Measurements from ENCODE around the gene VPS13D.
"Not testable (repeated sequence)": the region's sequence is repeated elsewhere in the genome, so short reads cannot be mapped to it uniquely, and the experiment has no call there.

VPS13D gene

GRCh38 chr1:12504601-12505000 lies 274.8 kb downstream of the VPS13D start:
- no peak for DNase-seq

DNA sequence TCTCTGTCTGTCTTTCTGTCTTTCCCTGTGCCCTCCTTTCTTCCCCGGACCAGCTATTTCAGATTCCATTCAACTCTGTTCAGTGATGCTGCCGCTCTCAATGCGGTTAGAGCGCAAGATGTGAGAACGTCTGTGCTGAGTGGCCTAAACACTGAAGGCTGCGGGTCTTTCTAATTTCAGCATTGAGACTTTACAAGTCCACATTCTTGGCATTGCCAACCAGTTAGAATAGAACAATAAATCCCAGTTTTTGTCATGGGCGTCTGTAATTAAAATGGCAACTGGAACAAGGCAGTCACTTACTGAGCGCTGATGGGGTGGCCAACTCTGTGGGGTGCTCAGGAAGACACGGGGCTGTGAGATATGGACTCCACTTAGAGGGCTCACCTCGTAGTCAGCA lies 275.4 kb downstream of the VPS13D start:
- DNase-seq, result no peak

DNA sequence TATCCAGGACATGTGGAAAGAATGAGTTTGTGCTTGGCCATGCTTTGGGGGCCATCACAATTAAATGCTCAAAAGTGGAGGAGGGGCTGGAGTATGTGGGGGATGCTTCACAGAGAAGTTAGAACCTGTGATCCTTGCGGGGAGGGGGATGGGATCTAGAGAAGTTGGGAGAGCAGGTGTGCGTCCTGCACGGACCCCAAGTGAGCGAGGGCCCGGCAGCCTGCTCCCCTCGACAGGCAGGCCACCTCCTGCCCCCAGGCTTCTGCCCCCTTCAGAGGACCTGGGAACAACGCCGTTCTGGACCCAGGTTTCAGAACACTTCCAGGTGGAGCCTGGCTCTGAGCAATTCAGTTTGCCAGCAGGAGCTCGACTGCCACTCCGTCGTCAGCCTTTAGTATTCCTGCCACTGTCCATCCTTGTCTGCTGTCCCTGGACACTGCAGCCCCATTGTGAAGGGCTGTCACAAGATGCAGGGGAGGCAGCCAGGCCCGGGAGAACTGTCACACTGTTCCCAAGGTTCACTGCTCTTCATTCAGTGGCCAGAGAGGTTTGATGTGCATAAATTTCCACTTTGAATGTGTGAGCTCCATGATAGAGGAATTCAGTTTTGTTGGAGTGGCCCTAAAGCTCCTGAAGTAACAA lies 275.9 kb downstream of the VPS13D start:
- no peak for DNase-seq

- DNase-seq, result no peak
These were observed 276.8 kb downstream of the VPS13D start for GRCh38 chr1:12506281-12507280.

DNA sequence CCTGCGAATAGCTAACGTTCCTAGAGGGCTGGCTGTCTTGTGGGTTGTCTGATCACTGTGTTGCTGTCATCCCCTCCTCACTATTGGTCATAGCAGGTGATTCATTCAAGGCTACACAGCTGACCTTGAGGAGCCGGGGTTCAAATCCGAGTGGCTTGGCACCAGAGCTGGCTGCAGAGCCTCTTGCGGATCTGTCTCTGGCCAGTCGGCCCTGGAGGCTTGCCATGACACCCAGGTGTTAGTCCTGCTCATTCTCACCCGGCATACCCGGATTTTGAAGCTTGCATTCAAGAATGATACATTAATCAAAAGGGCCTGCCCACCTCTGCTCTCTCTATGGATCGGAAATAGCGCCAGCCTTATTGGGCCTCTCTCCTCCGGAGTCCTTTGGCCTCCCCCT lies 277.8 kb downstream of the VPS13D start:
- no peak for DNase-seq

- DNase-seq, result no peak
These were observed 279.0 kb downstream of the VPS13D start for GRCh38 chr1:12508849-12509248.

GRCh38 chr1:12511128-12511484 lies 281.3 kb downstream of the VPS13D start:
- DNase-seq, result no peak

DNA sequence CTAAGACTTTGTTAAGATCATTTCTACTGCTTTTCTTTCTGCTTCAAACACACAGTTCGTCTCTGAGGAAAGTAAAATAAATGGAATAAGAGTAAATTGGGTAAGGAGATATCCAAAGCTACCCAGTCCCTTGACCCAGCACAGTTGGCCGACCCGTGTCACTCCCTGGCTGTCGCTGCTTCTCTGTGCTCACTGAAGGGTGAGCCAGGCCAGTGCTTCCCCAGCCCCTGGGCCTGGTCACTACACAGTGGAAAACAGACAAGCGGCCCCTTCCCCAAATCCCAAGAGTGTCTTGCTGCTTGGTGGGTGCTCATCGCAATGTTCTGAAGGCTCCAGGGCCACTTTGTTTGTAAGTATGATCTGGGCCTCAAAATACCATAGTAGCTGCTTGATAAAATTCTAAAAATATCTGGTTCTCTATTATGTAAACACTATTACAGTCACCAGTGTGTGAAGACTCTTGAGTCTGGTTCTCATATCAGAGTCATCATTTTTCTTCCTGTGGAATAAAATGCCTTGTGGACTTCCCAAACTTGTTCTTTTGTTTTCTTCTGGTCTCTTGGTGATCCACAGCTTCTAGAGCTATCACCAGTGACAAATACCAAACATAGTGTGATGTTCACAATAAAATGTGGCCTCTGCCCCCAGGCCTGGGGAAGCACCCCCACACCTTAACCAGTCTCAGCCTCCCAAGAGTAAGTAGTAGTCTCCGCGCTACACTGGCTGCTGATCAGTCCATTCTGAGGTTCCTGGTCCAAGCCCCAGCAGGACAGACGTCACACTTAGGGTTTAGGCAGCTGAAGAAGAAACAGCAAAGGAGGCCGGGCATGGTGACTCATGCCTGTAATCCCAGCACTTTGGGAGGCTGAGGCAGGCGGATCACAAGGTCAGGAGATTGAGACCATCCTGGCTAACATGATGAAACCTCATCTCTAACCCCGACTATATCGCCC lies 282.0 kb downstream of the VPS13D start:
- no peak for DNase-seq

- no peak for DNase-seq
These were observed 283.4 kb downstream of the VPS13D start for GRCh38 chr1:12513181-12513580.

- DNase-seq, result no peak
These were observed 284.8 kb downstream of the VPS13D start for GRCh38 chr1:12514590-12514989.

DNA sequence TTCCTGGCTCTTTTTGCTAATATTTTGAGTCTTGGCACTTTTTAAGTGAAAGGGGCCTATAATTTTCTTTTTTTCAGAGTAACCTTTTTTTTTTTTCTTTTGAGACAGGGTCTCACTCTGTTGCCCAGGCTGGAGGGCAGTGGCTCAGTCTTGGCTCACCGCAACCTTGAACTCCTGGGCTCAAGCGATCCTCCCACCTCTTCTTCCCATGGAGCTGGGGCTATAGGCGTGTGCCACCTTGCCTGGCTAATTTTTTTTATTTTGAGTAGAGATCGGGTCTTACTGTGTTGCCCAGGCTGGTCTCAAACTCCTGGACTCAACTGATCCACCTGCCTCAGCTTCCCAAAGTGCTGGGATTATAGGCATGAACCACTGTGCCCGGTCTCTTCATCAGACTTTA lies 285.4 kb downstream of the VPS13D start:
- DNase-seq, result no peak

GRCh38 chr1:12516741-12517140 lies 286.9 kb downstream of the VPS13D start:
- no peak for DNase-seq

GRCh38 chr1:12518931-12519692 lies 289.3 kb downstream of the VPS13D start:
- no peak for DNase-seq

DNA sequence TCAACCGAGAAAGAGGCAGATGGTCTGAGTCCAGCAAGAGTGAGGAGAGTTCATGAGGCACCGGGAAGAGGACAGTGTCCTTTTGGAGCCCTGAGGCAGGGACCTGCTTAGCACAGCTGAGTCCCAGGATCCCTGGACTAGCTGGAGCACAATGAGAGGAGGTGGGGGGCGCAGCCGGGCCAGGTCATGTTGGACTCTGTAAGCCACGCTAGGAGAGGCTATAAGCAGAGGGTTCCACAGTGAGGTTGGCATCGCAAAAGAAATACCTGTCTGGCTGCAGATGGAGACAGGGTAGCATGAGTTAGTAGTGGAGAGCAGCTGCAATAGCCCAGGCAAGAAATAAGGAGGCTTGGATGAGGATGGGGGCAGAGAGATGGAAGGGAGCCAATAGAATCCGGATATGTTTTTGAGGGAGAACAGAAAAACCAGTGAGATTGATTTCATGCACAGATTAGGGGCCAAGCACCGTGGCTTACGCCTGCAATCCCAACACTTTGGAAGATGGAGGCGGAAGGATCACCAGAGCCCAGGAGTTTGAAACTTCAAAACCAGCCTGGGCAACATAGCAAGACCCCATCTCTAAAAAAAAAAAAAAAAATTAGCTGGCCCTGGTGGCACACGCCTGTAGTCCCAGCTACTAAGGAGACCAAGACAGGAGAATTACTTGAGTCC lies 290.0 kb downstream of the VPS13D start:
- DNase-seq, result no peak

- no peak for DNase-seq
These were observed 291.3 kb downstream of the VPS13D start for GRCh38 chr1:12521096-12521495.

DNA sequence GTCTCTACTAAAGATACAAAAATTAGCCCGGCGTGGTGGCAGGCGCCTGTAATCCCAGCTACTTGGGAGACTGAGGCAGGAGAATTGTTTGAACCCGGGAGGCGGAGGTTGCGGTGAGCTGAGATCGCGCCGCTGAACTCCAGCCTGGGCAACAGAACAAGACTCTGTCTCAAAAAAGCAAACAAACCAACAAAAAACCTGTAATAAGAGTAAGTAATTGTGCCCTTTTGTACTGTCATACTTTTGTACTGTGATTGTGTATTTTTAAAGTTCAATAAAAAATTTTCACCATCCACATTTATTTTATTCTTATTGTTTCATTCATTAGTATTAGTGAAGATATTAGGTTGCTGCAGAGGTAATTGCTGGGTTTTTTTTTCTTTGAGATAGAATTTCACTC lies 292.9 kb downstream of the VPS13D start:
- not testable (repeated sequence) for DNase-seq

DNA sequence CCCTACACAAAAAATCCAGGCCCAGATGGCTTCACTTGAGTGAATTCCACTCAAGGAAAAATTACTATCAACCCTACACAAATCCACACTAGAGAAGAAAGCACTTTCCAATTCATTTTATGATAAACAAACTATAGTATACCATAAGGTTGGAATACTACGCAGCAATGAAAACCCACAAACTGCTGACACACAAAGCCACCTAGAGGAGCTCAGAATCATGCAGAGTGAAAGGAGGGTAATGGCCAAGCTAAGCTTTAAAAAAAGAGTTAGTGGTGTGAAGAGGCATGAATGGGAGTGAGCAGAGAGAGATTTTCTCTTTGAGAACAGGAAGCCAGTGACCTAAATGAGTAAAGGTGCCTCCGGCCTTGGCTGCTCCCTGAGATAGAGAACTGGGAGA lies 294.4 kb downstream of the VPS13D start:
- DNase-seq, result no peak

- DNase-seq, result no peak
These were observed 295.7 kb downstream of the VPS13D start for GRCh38 chr1:12525311-12526181.

DNA sequence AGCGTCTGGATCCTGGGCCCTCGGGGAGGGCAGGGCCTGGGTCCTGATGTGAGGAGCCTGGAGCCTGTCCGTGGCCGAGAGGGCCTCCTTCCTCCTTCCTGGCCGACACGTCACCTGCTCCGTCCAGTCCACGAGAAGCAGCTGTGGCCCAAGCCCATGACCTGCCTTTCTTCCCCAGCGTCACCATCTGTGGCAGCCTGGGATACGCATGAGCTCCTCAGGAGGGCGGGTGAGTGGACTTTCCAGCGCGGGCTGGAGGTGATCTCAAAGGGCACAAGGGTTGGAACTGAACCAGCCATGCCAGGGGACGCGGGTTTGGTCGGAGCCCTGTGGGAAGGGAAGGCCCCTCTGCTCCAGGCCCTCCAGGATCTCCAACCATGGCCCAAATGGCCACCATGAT lies 297.7 kb downstream of the VPS13D start:
- no peak for DNase-seq

DNA sequence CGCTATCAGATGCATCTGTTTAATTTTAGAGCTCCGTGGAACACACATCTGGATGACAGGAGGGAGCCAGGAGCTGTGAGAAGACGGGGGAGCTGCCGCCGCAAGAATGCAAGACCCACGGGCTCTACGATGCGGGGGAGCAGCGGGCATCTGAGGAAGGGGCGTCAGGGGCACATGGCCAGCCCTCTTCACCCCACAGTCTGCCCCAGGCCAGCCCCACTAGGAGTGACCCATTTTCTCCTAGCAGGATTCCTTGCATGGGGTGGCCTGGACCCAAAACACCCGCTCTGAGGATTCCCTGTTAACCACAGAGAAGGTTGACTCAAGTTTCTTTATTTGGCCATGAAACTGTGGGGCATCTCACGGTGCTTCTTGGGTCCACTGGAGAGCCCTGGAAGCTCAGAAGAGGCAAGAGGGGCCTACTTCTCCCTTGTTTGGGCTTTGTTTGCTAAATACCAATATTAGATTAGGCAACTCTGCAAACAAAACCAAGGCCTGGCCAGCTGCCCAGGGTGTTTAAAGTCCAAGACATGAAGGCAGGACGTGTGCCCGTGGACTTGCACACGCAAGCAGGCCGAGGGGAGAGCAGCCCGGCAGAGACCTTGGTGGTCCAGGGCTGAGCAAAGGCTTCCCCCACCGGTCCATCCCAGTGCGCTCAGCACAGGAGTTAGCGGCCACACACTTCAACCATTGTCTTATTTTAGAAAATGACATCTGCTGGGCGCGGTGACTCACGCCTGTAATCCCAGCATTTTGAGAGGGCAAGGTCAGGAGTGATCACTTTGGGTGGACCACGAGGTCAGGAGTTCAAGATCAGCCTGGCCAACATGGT lies 298.4 kb downstream of the VPS13D start:
- DNase-seq, result peak; percentile 14

Measured in hematopoietic multipotent progenitor cell treated with erythropoietin and hydrocortisone succinate and interleukin-3 and kit ligand, for 8 days (in vitro differentiated cells).